GM19351 (cell line): ENCODE measurements around the gene RBP7.

Source experiments
- ATAC-seq: cut with Tn5 transposase; IDR thresholded peaks from one replicate; pipeline ENCODE4 v1.9.1; 2021; ENCODE audit warnings: mild to moderate bottlenecking, moderate library complexity; ENCODE audit not compliant: unreplicated experiment

RBP7 gene

DNA sequence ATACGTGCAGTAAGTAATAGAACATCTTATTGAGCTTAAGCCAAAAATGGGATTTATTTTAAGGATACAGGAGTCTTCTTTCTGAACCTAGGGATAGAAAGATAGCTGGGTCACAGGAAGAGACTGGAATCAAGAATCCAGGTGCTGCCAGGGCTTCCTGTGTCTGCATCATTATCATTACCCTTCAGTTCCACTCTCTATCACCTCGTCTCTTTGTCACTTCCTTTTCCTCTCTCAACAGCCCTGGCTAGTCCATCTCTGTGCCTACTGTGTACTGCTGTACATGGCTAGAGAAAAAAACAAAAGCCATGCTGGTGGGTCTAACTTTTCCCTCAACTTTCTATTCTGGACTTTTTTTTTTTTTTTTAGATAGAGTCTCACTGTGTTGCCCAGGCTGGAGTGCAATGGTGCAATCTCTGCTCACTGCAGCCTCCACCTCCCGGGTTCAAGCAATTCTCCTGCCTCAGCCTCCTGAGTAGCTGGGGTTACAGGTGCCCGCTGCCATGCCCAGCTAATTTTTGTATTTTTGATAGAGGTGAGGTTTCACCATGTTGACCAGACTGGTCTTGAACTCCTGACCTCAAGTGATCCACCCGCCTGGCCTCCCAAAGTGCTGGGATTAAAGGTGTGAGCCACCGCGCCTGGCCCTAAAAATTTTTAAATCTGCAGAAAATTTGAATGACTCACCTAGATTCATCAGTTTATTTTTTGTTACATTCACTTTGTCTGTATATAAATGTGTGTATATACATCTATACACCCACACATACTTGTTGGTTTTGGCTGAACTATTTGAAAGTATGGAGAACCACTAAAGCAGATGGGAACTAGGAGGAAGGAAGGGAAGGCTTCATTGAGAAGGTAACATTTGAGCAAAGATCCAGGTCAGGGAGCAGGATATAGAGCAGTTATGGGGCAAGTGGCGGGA, 67.7 kb downstream of the RBP7 start:
- ATAC-seq, result no peak

DNA sequence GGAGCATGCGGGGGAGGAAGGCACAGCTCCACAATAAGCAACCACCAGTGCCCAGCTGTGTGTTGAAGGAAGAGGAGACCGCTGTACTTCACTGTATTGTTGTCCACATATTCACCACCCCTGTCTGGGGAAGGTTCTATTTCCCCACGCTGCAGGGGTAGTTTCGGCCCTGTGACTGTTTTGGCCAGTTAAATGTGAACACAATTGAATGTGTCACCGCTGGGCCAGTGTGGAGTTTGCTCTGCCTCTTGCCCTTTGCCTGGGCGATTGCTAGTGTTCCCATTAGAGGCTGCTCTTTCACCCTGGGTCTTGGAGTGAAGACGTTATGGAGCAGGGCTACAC, 68.3 kb downstream of the RBP7 start:
- ATAC-seq, result no peak
